ENCODE data around the gene FAM81B.

FAM81B gene

GRCh38 chr5:95449460-95449859, 58.3 kb downstream of the FAM81B start:
- no peak for FAIRE-seq
- no peak for DNase-seq (ENCODE audit: insufficient read length, low spot score)

GRCh38 chr5:95454536-95454935, 63.4 kb downstream of the FAM81B start:
- no peak for FAIRE-seq

GRCh38 chr5:95460665-95461064, 69.5 kb downstream of the FAM81B start:
- DNase-seq (ENCODE audit: insufficient read length, low spot score) (no peak), FAIRE-seq (no peak)

More at GRCh38 chr5:95454536-95454935, 63.4 kb downstream of the FAM81B start:
- DNase-seq (ENCODE audit: insufficient read length, low spot score), result no peak

- FAIRE-seq (no peak), DNase-seq (ENCODE audit: insufficient read length, low spot score) (no peak)
Measured at GRCh38 chr5:95471487-95471886, 80.3 kb downstream of the FAM81B start.

GRCh38 chr5:95471942-95472341, 80.8 kb downstream of the FAM81B start:
- FAIRE-seq (no peak), DNase-seq (ENCODE audit: insufficient read length, low spot score) (no peak)

- no peak for FAIRE-seq
- DNase-seq (ENCODE audit: insufficient read length, low spot score), result no peak
Measured at GRCh38 chr5:95484421-95484820, 93.3 kb downstream of the FAM81B start.

- DNase-seq (ENCODE audit: insufficient read length, low spot score) (no peak), FAIRE-seq (no peak)
Measured at GRCh38 chr5:95486191-95486590, 95.0 kb downstream of the FAM81B start.

- DNase-seq (ENCODE audit: insufficient read length, low spot score), result no peak
- FAIRE-seq, result no peak
Measured at GRCh38 chr5:95487880-95488279, 96.7 kb downstream of the FAM81B start.

All from GM19239 (cell line).